Measurements from ENCODE around the gene SLC5A4.

- TF ChIP-seq CTCF (conservative IDR thresholded peaks at IDR 0.05) (no peak), ZFX (IDR thresholded peaks at IDR 0.05) (no peak)
Measured at GRCh38 chr22:32199341-32199740, 55.8 kb downstream of the SLC5A4 start.
